ENCODE data around the gene GPR75. TPM values are rescaled to one million over a fixed set of nuclear protein-coding genes. Genes with fewer than 3 reads are reported as not detected.

GPR75 gene
- polyA plus RNA-seq, result under 1 TPM; 0.71 to 0.84 TPM

DNA sequence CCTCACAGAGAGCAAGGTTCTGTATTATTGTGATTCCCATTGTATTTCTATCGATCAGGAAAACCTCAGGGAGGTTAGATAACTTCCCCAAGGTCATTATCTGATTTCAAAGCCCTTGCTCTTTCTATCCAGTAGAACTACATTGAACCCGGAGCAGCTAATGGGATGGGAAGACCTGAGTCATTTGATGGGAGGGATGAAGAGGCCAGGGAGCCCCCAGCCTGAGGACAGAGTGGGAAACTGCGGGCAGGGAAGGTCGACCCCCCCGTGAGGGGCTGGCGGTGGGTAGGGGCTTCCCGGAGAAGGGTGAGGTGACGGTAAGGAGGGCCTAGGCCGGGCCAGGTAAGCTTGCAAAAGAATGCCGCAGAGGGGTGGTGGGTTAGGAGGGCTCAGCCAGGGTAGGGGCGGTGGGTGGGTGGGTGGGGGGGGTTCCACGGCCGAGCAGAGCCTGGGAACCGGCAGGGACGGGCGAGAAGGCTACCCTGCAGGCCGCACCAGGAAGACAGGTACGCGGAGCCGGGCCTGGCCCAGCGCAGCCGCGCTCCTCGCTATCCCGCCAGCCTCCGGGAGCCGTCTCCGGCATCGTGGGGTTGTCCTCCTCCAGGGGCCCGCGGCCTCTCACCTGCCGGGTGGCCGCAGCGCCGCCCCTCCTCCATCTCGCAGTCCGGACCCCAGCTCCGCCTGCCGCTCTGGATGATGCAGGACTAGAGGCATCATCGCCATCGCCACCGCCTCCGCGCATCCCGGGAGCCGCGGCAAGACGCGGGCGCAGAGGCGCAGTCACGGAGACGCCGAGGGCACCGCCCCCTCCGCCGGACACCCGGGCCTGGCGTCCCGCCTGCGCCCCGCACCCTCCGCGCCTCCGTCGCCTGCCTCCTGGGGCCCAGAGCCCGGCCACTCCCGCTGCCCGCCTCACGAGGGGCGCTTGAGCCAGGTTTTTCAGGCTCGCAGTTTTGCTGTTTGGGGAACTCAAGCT lies at the start of gene GPR75:
Gene GPR75 (minus strand): TSS at position 762 of the 976 bp plus-strand sequence. CDS start 5,211 bp downstream, outside the sequence.
- Histone ChIP-seq H3K4me1 (ENCODE audit: control insufficient read depth in 2 of 2, insufficient read depth in 2 of 2, low read length in 1 of 2) (peaks cover 2% of the 10 kb centered on the region in 2 donors), H3K27me3 (ENCODE audit: control insufficient read depth in 1 of 2, insufficient read depth in 2 of 2, low read length in 2 of 2) (no peaks in the 10 kb centered on the region), H3K36me3 (ENCODE audit: control insufficient read depth in 2 of 2, insufficient read depth in 2 of 2, low read length in 1 of 2) (peaks cover 0 to under 1% of the 10 kb centered on the region in 2 donors), H3K4me3 (ENCODE audit: low read depth in 1 of 2, low read length in 2 of 2) (peak within 1 kb of the TSS; percentile 51 to 58), H3K27ac (ENCODE audit: low read depth in 2 of 2, low read length in 1 of 2) (no peak within 1 kb of the TSS), H3K9me3 (ENCODE audit: control insufficient read depth in 2 of 2, insufficient read depth in 1 of 2, low read depth in 1 of 2, low read length in 1 of 2) (no peaks in the 10 kb centered on the region)
- WGBS, 2 donors, result 20 to 38% methylated on average over 44 to 72 of the region's 72 CpGs

DNA sequence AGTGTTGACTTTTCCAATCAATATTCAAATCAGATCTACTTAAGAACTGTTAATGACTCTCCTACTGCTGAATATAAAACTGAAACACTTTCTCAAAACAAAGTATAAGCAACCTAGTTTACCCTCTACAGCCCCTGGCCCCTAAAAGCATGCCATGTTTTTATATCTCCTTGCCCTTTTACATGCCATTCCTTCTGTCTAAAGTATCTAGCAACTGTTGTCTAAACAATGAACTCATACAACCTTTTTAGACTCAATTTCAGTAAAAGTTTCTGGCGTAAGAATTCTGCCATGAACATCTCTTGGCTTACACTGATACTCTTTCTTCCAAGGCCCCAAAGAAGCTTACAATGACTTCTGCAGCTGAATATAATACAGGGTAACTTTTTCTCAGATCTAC lies 47.8 kb upstream of the GPR75 start:
- H3K27ac ChIP-seq (ENCODE audit: low read depth in 2 of 2, low read length in 1 of 2), result no peak overlapping the region
- peaks cover 0 to 4% of the 10 kb centered on the region in 2 donors for H3K36me3 ChIP-seq (ENCODE audit: control insufficient read depth in 2 of 2, insufficient read depth in 2 of 2, low read length in 1 of 2)
- H3K9me3 ChIP-seq (ENCODE audit: control insufficient read depth in 2 of 2, insufficient read depth in 1 of 2, low read depth in 1 of 2, low read length in 1 of 2), result no peaks in the 10 kb centered on the region
- H3K4me3 ChIP-seq (ENCODE audit: low read depth in 1 of 2, low read length in 2 of 2), result no peak overlapping the region
- H3K4me1 ChIP-seq (ENCODE audit: control insufficient read depth in 2 of 2, insufficient read depth in 2 of 2, low read length in 1 of 2), result no peaks in the 10 kb centered on the region
- WGBS, 2 donors, result 84 to 89% methylated on average over 1 of the region's 1 CpG
- no peaks in the 10 kb centered on the region for H3K27me3 ChIP-seq (ENCODE audit: control insufficient read depth in 1 of 2, insufficient read depth in 2 of 2, low read length in 2 of 2)

DNA sequence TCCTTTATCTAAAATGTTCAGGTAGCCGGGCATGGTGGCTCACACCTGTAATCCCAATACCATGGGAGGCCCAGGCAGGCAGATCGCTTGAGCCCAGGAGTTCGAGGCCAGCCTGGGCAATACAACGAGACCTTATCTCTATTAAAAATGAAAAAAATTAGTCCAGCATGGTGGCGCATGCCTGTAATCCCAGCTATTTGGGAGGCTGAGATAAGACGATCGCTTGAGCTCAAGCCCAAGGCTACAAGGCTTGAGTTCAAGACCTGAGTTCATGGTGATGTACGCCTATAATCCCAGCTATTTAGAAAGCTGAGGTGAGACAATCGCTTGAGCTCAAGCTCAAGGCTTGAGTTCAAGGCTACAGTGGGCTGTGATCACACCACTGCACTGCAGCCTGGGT lies 45.6 kb upstream of the GPR75 start:
- WGBS, 2 donors, result 98 to 99% methylated on average over 9 of the region's 9 CpGs
- no peak overlapping the region for H3K27ac ChIP-seq (ENCODE audit: low read depth in 2 of 2, low read length in 1 of 2)
- H3K9me3 ChIP-seq (ENCODE audit: control insufficient read depth in 2 of 2, insufficient read depth in 1 of 2, low read depth in 1 of 2, low read length in 1 of 2), result no peaks in the 10 kb centered on the region
- peaks cover 3 to 10% of the 10 kb centered on the region in 2 donors for H3K36me3 ChIP-seq (ENCODE audit: control insufficient read depth in 2 of 2, insufficient read depth in 2 of 2, low read length in 1 of 2)
- H3K27me3 ChIP-seq (ENCODE audit: control insufficient read depth in 1 of 2, insufficient read depth in 2 of 2, low read length in 2 of 2), result no peaks in the 10 kb centered on the region
- no peaks in the 10 kb centered on the region for H3K4me1 ChIP-seq (ENCODE audit: control insufficient read depth in 2 of 2, insufficient read depth in 2 of 2, low read length in 1 of 2)
- H3K4me3 ChIP-seq (ENCODE audit: low read depth in 1 of 2, low read length in 2 of 2), result no peak overlapping the region

DNA sequence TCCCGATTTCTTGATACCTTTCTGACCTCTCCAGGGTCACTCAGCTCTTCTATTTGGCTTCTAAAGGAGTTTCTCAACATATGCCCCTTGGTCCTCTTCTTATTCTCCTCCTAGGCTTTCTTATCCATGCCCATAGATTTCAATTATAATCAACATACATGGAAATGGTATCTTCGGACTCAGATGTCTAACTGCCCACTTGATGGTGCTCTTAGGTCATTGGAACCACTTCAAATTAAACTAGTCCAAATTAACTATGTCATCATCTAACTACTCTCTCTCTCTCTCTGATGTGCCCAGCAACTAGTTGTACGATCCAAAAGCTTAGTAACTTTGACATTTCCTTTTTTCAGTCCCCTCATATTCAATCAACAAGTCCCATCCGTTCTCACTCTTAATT lies 43.2 kb upstream of the GPR75 start:
- Histone ChIP-seq H3K27me3 (ENCODE audit: control insufficient read depth in 1 of 2, insufficient read depth in 2 of 2, low read length in 2 of 2) (no peaks in the 10 kb centered on the region), H3K4me1 (ENCODE audit: control insufficient read depth in 2 of 2, insufficient read depth in 2 of 2, low read length in 1 of 2) (no peaks in the 10 kb centered on the region), H3K4me3 (ENCODE audit: low read depth in 1 of 2, low read length in 2 of 2) (no peak overlapping the region), H3K9me3 (ENCODE audit: control insufficient read depth in 2 of 2, insufficient read depth in 1 of 2, low read depth in 1 of 2, low read length in 1 of 2) (no peaks in the 10 kb centered on the region), H3K36me3 (ENCODE audit: control insufficient read depth in 2 of 2, insufficient read depth in 2 of 2, low read length in 1 of 2) (peaks cover 3 to 10% of the 10 kb centered on the region in 2 donors), H3K27ac (ENCODE audit: low read depth in 2 of 2, low read length in 1 of 2) (no peak overlapping the region)
- WGBS, 2 donors, result 71 to 76% methylated on average over 4 of the region's 4 CpGs

DNA sequence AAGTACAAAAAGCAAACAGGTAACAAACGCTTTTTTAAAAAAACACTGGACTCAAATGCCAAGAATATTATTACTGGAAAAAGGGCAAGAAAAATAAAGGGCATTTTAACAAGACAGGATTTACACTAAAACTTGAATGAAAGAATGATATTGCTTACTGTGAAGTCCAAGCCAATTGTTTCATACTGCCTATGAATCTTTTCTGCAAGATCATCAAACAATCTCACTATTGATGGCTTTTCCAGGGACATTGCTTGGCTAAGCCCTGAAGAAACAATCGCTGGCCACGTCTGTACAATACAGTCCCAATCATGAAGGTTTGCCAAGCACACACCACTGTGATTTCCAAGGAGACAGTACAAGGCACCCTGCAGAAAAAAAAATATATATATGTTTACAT lies 41.4 kb upstream of the GPR75 start:
- 77 to 86% methylated on average over 3 of the region's 3 CpGs for WGBS, 2 donors
- no peak overlapping the region for H3K27ac ChIP-seq (ENCODE audit: low read depth in 2 of 2, low read length in 1 of 2)
- H3K36me3 ChIP-seq (ENCODE audit: control insufficient read depth in 2 of 2, insufficient read depth in 2 of 2, low read length in 1 of 2), result peaks cover 3 to 10% of the 10 kb centered on the region in 2 donors
- no peaks in the 10 kb centered on the region for H3K4me1 ChIP-seq (ENCODE audit: control insufficient read depth in 2 of 2, insufficient read depth in 2 of 2, low read length in 1 of 2)
- H3K4me3 ChIP-seq (ENCODE audit: low read depth in 1 of 2, low read length in 2 of 2), result no peak overlapping the region
- H3K9me3 ChIP-seq (ENCODE audit: control insufficient read depth in 2 of 2, insufficient read depth in 1 of 2, low read depth in 1 of 2, low read length in 1 of 2), result no peaks in the 10 kb centered on the region
- no peaks in the 10 kb centered on the region for H3K27me3 ChIP-seq (ENCODE audit: control insufficient read depth in 1 of 2, insufficient read depth in 2 of 2, low read length in 2 of 2)

DNA sequence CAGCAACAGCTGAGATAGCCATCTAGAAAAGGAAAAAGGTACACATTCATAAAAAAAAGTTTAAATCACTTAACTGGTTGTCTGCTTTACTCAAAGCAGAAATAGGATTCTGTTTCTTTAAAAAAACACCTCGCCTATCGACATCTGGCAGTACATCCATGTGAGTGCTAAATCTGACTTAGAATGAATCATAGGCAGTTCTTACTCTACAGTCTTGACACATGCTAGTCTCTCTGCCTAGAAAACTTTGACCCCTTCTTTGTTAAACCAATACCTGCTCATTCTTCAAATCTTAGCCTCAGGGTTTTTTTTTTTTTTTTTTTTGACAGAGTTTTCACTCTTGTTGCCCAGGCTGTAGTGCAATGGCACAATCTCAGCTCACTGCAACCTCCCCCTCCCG lies 37.1 kb upstream of the GPR75 start:
- peaks cover 3 to 5% of the 10 kb centered on the region in 2 donors for H3K36me3 ChIP-seq (ENCODE audit: control insufficient read depth in 2 of 2, insufficient read depth in 2 of 2, low read length in 1 of 2)
- no peaks in the 10 kb centered on the region for H3K9me3 ChIP-seq (ENCODE audit: control insufficient read depth in 2 of 2, insufficient read depth in 1 of 2, low read depth in 1 of 2, low read length in 1 of 2)
- no peak overlapping the region for H3K27ac ChIP-seq (ENCODE audit: low read depth in 2 of 2, low read length in 1 of 2)
- 42 to 43% methylated on average over 3 of the region's 3 CpGs for WGBS, 2 donors
- H3K4me3 ChIP-seq (ENCODE audit: low read depth in 1 of 2, low read length in 2 of 2), result no peak overlapping the region
- H3K4me1 ChIP-seq (ENCODE audit: control insufficient read depth in 2 of 2, insufficient read depth in 2 of 2, low read length in 1 of 2), result no peaks in the 10 kb centered on the region
- no peaks in the 10 kb centered on the region for H3K27me3 ChIP-seq (ENCODE audit: control insufficient read depth in 1 of 2, insufficient read depth in 2 of 2, low read length in 2 of 2)

DNA sequence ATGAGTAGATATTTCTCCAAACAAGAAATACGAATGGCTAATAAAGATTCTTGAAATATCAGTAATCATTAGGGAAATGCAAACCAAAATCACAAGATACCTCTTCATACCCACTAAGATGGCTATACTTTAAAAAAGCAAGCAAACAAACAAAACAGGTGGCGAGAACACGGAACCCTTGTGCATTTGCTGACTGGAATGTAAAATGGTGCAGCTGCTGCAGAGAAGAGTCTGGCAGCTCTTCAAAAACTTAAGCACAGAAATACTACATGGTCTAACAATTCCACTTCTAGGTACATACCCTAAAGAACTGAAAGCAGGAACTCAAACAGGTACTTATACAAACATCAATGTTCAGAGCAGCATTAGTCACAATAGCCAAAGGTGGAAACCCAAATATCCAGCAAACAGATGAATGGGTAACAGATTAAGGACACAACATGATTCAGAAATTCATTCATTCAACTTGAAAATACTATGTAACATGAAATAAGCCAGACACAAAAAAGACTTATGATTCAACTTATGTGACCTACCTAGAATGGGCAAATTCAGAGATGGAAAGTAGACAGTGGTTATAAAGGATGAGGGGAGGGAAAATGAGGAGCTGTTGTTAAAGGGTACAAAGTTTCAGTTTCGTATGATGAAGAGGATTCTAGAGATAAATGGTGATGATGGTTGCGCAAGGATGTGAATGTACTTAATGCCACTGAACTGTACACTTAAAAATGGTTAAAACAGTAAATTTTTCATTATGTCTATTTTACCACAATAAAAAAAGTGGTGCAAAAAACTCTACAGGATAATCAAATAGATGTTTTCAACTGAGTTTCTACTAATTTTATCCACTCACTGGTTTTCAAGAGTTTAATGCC lies 26.9 kb upstream of the GPR75 start:
- peaks cover 5 to 7% of the 10 kb centered on the region in 2 donors for H3K36me3 ChIP-seq (ENCODE audit: control insufficient read depth in 2 of 2, insufficient read depth in 2 of 2, low read length in 1 of 2)
- H3K27me3 ChIP-seq (ENCODE audit: control insufficient read depth in 1 of 2, insufficient read depth in 2 of 2, low read length in 2 of 2), result no peaks in the 10 kb centered on the region
- H3K9me3 ChIP-seq (ENCODE audit: control insufficient read depth in 2 of 2, insufficient read depth in 1 of 2, low read depth in 1 of 2, low read length in 1 of 2), result no peaks in the 10 kb centered on the region
- no peak overlapping the region for H3K4me3 ChIP-seq (ENCODE audit: low read depth in 1 of 2, low read length in 2 of 2)
- no peaks in the 10 kb centered on the region for H3K4me1 ChIP-seq (ENCODE audit: control insufficient read depth in 2 of 2, insufficient read depth in 2 of 2, low read length in 1 of 2)
- no peak overlapping the region for H3K27ac ChIP-seq (ENCODE audit: low read depth in 2 of 2, low read length in 1 of 2)
- 87% methylated on average over 5 of the region's 5 CpGs for WGBS, 2 donors

DNA sequence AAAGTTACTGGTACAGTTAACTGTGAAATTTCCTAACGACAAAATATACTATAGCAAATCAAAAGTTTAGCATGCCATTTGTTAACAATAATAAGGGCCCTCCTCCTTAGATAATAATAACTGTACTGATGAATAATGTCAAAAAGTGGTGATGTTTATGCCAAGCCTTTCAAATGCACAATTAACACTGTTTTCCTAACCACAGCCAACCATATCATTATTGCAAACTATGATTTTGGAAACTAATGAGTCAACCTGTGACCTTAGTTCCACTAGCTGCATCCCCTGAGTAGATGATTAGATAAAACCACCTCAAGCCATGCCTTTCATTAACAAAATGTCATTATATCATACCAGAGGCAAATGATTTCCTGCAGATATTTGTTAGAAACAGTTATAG lies 25.1 kb upstream of the GPR75 start:
- no peaks in the 10 kb centered on the region for H3K4me1 ChIP-seq (ENCODE audit: control insufficient read depth in 2 of 2, insufficient read depth in 2 of 2, low read length in 1 of 2)
- no peaks in the 10 kb centered on the region for H3K27me3 ChIP-seq (ENCODE audit: control insufficient read depth in 1 of 2, insufficient read depth in 2 of 2, low read length in 2 of 2)
- H3K4me3 ChIP-seq (ENCODE audit: low read depth in 1 of 2, low read length in 2 of 2), result no peak overlapping the region
- no peaks in the 10 kb centered on the region for H3K9me3 ChIP-seq (ENCODE audit: control insufficient read depth in 2 of 2, insufficient read depth in 1 of 2, low read depth in 1 of 2, low read length in 1 of 2)
- peaks cover 3 to 8% of the 10 kb centered on the region in 2 donors for H3K36me3 ChIP-seq (ENCODE audit: control insufficient read depth in 2 of 2, insufficient read depth in 2 of 2, low read length in 1 of 2)
- H3K27ac ChIP-seq (ENCODE audit: low read depth in 2 of 2, low read length in 1 of 2), result no peak overlapping the region
- 87% methylated on average over 1 of the region's 1 CpG for WGBS, 2 donors

DNA sequence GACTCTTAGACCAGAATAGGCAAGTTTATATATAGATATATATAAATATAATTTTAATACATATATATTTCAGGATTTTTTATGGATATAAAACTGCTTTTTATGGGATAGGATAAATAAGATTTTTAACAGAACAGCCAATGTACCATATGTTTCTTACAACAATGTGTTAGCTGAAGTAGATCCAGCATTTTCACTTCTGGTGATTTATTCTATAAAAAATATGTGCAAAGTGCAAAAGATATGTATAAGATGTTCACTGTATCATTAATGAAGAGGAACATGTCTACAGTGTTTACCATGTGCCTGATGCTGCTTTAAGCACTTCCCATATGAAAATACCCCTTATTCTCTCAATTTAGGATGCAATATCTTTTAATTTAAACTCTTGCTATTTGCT lies 22.2 kb upstream of the GPR75 start:
- H3K27me3 ChIP-seq (ENCODE audit: control insufficient read depth in 1 of 2, insufficient read depth in 2 of 2, low read length in 2 of 2), result no peaks in the 10 kb centered on the region
- H3K27ac ChIP-seq (ENCODE audit: low read depth in 2 of 2, low read length in 1 of 2), result no peak overlapping the region
- no peaks in the 10 kb centered on the region for H3K9me3 ChIP-seq (ENCODE audit: control insufficient read depth in 2 of 2, insufficient read depth in 1 of 2, low read depth in 1 of 2, low read length in 1 of 2)
- H3K36me3 ChIP-seq (ENCODE audit: control insufficient read depth in 2 of 2, insufficient read depth in 2 of 2, low read length in 1 of 2), result peaks cover 3 to 8% of the 10 kb centered on the region in 2 donors
- H3K4me3 ChIP-seq (ENCODE audit: low read depth in 1 of 2, low read length in 2 of 2), result no peak overlapping the region
- no peaks in the 10 kb centered on the region for H3K4me1 ChIP-seq (ENCODE audit: control insufficient read depth in 2 of 2, insufficient read depth in 2 of 2, low read length in 1 of 2)

Data from esophagus (tissue), 2 donors.